Neuron (in vitro differentiated cells): Measurements from ENCODE around the gene CLUH.
A peak's percentile ranks its signal among the peaks of the same experiment; 100 is the strongest.

Experiments used
- H2AFZ ChIP-seq: one replicate; pipeline ENCODE4 v1.6.1; 2013; ENCODE audit warnings: low read depth, mild to moderate bottlenecking, inconsistent platforms, low read length, moderate library complexity
- H3K27me3 ChIP-seq: one replicate; pipeline ENCODE4 v1.6.1; 2013; ENCODE audit warnings: low read length; ENCODE audit not compliant: insufficient read depth
- H3K36me3 ChIP-seq: one replicate; pipeline ENCODE4 v1.6.1; 2013; ENCODE audit warnings: low read length; ENCODE audit not compliant: insufficient read depth
- H3K4me1 ChIP-seq: one replicate; pipeline ENCODE4 v1.6.1; 2013; ENCODE audit warnings: low read length; ENCODE audit not compliant: insufficient read depth
- H3K4me3 ChIP-seq: 2 replicates; pipeline ENCODE4 v1.5.1; 2013; ENCODE audit warnings: mild to moderate bottlenecking, low read length, moderate library complexity
- H3K9me3 ChIP-seq: one replicate; pipeline ENCODE4 v1.6.1; 2013; ENCODE audit warnings: low read length

Gene CLUH

DNA sequence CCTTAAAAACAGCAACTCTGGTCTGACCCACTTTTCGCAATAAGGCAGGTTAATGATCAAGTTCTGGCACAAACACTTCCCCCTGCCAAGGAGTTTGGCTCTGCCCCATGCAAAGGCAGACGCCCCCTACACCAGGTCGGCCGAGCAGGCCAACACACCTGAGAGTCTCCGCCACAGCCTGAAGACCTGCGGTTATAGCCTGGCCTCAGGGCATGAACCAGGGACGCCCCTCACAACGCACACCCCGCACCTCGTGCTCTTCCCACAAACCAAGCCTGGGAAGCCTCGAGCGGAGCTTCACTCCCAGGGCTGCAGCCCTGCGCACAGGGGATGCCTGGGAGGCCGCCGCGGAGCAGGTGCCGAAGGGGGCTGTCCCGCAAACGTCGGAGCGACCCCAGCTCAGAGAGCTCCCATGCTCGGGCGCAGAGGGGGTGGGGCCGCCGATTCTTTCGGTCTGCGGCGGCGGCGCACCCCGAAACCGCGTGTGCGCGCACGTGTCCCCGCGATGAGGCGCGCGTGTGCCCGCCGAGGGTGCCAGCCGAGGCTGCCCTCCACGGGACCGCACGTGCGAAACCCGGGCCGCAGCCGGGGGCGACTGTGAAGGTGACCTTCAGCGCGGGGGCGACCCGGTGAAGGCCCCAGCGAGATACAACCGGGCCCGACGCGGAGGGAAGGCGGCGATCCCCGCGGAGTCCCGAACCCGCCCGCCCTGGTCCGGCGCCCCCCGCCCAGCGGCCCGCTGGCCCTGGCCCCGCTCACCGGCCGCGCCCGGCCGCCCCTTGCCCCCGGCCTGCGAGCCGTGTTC is 559 bp downstream of the CLUH start:
- H3K27me3 ChIP-seq = no peaks in the 10 kb centered on the region
- no peaks in the 10 kb centered on the region for H3K36me3 ChIP-seq
- peak overlapping the region; percentile 32 for H2AFZ ChIP-seq
- H3K4me1 ChIP-seq = peaks cover 14% of the 10 kb centered on the region
- H3K9me3 ChIP-seq = no peaks in the 10 kb centered on the region
- H3K4me3 ChIP-seq = peak overlapping the region; percentile 58

- H3K4me1 ChIP-seq = peaks cover 14% of the 10 kb centered on the region
- no peaks in the 10 kb centered on the region for H3K36me3 ChIP-seq
- H3K9me3 ChIP-seq = no peaks in the 10 kb centered on the region
- peak overlapping the region; percentile 58 for H3K4me3 ChIP-seq
- no peak overlapping the region for H2AFZ ChIP-seq
- H3K27me3 ChIP-seq = no peaks in the 10 kb centered on the region
Observed at GRCh38 chr17:2710071-2710802, 1.3 kb downstream of the CLUH start.

DNA sequence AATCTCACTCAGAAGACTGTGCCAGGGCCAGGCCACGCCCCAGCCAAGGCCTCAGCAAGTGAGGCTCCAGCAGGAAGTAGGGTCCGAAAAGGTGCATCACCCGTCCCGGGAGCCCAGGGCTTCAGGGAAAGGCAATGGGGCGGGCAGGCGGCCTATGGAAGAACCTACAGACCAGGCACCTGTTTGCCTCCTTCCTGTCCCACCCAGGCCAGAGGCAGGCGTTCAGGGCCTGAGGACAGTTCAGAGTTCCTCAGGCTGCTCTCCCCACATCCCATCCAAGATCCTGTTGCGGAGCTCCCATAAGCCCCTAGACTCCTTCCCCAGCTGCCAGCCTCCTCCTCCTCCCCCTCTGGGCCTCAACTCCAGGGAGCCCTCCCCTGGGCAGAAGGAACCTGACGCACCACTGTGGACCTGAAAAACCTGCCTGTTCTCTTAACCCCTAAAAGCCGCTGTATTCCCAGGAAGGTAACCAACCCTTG is 2.3 kb downstream of the CLUH start:
- peaks cover 14% of the 10 kb centered on the region for H3K4me1 ChIP-seq
- no peak overlapping the region for H2AFZ ChIP-seq
- no peaks in the 10 kb centered on the region for H3K27me3 ChIP-seq
- no peaks in the 10 kb centered on the region for H3K36me3 ChIP-seq
- no peak overlapping the region for H3K4me3 ChIP-seq
- no peaks in the 10 kb centered on the region for H3K9me3 ChIP-seq

DNA sequence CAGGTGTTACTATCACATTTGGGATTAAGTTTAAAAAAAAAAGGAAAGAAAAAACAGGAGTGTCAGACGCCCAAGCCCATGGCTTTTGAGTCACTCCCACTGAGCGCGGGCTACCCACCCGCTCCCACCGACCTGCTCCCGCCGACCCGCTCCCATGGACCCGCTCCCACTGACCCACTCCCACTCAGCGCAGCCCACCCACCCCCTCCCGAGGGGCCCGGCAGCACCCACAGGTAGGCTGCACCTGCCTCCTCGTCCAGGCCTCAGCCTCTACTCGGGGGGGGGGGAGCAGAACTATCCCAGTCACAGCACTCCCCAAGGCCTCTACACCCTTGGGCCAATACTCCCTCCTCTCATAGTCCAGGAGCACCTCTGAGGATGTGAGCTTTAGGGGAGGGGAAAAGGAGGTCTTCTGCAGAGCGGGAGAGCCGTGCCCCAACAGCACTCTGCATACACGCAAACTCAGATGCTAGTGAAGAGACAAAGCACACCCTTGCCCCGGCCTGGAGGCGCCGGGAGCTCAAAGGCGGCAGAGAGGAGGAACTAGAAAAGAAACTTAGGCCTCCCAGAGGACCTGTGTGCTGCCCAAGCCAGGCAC is 2.9 kb downstream of the CLUH start:
- H3K36me3 ChIP-seq = peaks cover 3% of the 10 kb centered on the region
- H2AFZ ChIP-seq = no peak overlapping the region
- no peaks in the 10 kb centered on the region for H3K9me3 ChIP-seq
- no peaks in the 10 kb centered on the region for H3K27me3 ChIP-seq
- no peak overlapping the region for H3K4me3 ChIP-seq
- H3K4me1 ChIP-seq = peaks cover 14% of the 10 kb centered on the region

DNA sequence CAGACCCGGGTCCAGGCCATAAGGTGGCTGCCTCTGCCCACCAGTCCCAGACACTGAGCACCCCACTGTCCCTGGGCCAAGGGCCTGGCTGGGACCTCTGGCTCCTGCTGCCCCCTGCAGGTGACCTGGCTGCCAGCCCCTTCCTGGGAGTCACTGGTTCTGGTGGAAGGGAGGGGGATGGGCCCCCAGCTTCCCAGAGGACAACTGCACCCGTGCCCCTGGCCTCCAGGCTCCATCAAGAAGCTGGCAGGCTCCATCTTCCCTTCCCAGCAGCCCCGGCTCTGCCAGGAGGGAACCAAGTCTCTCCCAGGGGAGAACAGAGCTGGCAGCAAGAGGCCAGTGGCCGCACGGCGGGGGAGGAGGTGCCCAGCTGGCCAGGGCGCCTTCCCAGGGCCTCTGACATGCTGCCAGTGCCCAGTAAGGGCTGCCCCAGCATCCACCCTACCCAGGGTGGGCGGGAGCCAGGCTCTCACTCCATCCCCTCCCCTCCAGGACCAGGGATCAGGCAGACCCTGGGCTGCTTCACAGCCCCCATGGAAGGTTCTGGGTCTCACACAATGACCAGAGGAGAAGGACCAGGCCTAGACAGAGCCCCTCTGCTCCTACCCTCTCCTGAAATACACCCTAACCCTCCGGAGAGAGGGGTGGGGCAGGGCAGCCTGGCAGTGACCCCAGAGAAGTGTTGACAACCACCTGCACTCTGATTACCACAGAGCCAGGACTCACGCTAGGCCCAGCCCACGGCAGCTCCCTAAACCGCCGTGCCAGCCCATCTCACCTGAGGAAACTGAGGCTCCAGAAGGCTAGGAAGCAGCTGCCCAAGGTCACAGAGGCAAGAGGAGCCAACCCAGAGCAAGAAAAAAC is 3.6 kb downstream of the CLUH start:
- Histone ChIP-seq H3K4me3 (no peak overlapping the region), H3K27me3 (no peaks in the 10 kb centered on the region), H2AFZ (no peak overlapping the region), H3K4me1 (peaks cover 14% of the 10 kb centered on the region), H3K9me3 (no peaks in the 10 kb centered on the region), H3K36me3 (peaks cover 10% of the 10 kb centered on the region)

- H3K9me3 ChIP-seq = no peaks in the 10 kb centered on the region
Observed at GRCh38 chr17:2706911-2707510, 4.6 kb downstream of the CLUH start.

GRCh38 chr17:2705888-2706795 is 5.4 kb downstream of the CLUH start:
- peaks cover 11% of the 10 kb centered on the region for H3K4me1 ChIP-seq
- no peaks in the 10 kb centered on the region for H3K27me3 ChIP-seq
- no peaks in the 10 kb centered on the region for H3K9me3 ChIP-seq
- H3K4me3 ChIP-seq = no peak overlapping the region
- H2AFZ ChIP-seq = no peak overlapping the region
- H3K36me3 ChIP-seq = peaks cover 18% of the 10 kb centered on the region

More at GRCh38 chr17:2706911-2707510, 4.6 kb downstream of the CLUH start:
- Histone ChIP-seq H3K27me3 (no peaks in the 10 kb centered on the region), H3K4me1 (peaks cover 14% of the 10 kb centered on the region), H2AFZ (no peak overlapping the region), H3K4me3 (no peak overlapping the region), H3K36me3 (peaks cover 15% of the 10 kb centered on the region)

GRCh38 chr17:2705263-2705662 is 6.3 kb downstream of the CLUH start:
- Histone ChIP-seq H3K9me3 (no peaks in the 10 kb centered on the region), H3K36me3 (peaks cover 26% of the 10 kb centered on the region), H3K27me3 (no peaks in the 10 kb centered on the region), H3K4me1 (peaks cover 4% of the 10 kb centered on the region), H3K4me3 (no peak overlapping the region), H2AFZ (no peak overlapping the region)

DNA sequence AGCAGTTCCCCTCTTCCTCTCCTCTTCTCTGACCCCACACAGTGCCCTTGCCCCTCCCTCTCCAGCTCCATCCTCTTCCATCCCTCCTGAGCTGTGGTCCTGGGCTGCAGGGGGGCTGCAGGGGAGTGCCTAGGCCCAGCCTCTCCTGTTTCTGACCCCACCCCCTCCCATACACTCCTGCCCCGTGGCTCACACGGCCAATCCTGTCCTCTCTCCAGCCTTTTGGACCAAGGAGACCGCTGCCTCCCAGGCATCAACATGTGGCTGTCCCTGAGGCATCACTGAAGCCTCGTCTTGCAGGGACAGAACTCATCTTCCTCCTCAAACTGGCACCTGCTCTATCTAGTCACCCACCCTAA is 6.7 kb downstream of the CLUH start:
- Histone ChIP-seq H3K27me3 (no peaks in the 10 kb centered on the region), H3K4me3 (no peak overlapping the region), H2AFZ (no peak overlapping the region), H3K9me3 (no peaks in the 10 kb centered on the region), H3K36me3 (peaks cover 30% of the 10 kb centered on the region), H3K4me1 (peaks cover under 1% of the 10 kb centered on the region)

DNA sequence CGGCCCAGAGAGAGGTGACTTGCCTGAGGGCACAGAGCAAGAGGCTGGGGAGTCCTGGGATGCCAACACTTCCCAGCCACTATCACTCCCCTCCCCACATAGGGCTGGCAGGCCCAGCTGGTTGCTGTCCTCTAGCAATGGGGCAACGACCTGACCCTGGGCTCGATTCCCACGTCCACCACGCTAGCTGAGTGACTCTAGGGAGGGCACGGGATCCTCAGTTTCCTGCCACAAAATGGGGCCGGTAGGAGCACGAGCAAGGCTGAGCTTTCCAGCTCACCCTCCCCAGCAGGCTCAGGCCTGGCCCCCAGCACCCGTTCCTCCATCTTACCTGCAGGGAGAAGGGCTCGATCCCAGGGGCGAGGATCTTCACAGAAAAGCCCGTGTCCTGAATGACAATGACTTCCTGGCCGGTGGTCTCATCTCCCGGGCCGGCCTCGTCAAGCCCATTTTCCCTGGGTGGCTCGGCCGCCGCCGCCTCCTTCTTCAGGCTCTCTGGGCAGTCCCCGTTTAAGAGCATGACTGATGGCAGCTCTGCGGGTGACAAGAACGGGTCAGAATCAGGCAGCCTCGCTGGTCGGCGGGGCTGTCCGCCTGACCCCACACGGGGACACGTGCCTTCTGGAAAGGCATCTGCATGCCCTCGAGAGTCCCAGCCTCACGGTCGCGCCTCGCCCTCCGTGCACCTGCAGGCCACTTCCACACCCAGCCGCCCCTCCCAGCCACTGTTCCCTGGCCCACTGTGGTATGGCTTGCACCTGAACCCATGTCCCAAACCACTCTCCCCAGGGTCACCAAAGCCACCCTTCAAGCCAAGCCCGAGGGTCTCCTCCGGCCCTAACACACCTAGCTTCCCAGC is 7.3 kb downstream of the CLUH start:
- H3K4me1 ChIP-seq = no peaks in the 10 kb centered on the region
- peaks cover 33% of the 10 kb centered on the region for H3K36me3 ChIP-seq
- H3K9me3 ChIP-seq = no peaks in the 10 kb centered on the region
- H3K27me3 ChIP-seq = no peaks in the 10 kb centered on the region
- H3K4me3 ChIP-seq = no peak overlapping the region
- H2AFZ ChIP-seq = no peak overlapping the region

DNA sequence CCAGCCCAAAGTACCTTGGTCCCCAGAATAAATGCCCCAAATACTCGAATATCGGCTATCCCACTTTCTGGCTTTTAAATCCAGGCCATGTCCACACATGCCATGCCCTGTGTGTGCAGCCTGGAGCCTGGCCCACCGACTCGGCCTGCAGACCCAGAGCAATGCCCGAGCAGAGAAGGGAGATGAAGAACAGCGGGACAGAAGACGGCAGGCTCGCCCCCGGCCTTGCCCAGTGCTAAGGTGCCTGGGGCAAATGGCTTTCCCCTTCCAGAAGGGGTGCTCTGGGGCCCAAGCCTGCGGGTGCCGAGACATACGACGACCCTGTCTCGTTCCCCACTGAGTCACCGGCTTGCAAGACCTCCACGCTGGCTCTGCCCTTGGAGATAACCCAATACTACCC is 8.0 kb downstream of the CLUH start:
- H2AFZ ChIP-seq = no peak overlapping the region
- peaks cover 35% of the 10 kb centered on the region for H3K36me3 ChIP-seq
- no peak overlapping the region for H3K4me3 ChIP-seq
- H3K27me3 ChIP-seq = no peaks in the 10 kb centered on the region
- no peaks in the 10 kb centered on the region for H3K4me1 ChIP-seq
- no peaks in the 10 kb centered on the region for H3K9me3 ChIP-seq
